Measurements from ENCODE around the gene TECPR2.

Gene TECPR2

GRCh38 chr14:102316338-102316742 is 46.4 kb upstream of the TECPR2 start:
- no peaks in the 10 kb centered on the region for H4K20me1 ChIP-seq (ENCODE audit: control insufficient read depth, insufficient read depth, low read depth, low read length)
- no peaks in the 10 kb centered on the region for H3K27me3 ChIP-seq (ENCODE audit: control insufficient read depth, low read length)
- TF ChIP-seq CTCF (IDR thresholded peaks at IDR 0.05; ENCODE audit: low read depth, low read length, poor library complexity, severe bottlenecking): no peak
- no peak for TF ChIP-seq EZH2phosphoT487 (IDR thresholded peaks at IDR 0.05; ENCODE audit: borderline replicate concordance, low read length)
- H3K9me3 ChIP-seq (ENCODE audit: control insufficient read depth, insufficient read depth, low read length): no peaks in the 10 kb centered on the region
- H3K9me2 ChIP-seq (replicated peaks; ENCODE audit: control insufficient read depth, low read length): no peaks in the 10 kb centered on the region
- H3K4me2 ChIP-seq (ENCODE audit: low read length): peak overlapping the region; percentile 93
- H3K4me3 ChIP-seq (ENCODE audit: low read length): peak overlapping the region; percentile 94
- H3K4me1 ChIP-seq (ENCODE audit: control insufficient read depth, low read length): peaks cover 49% of the 10 kb centered on the region
- H3K36me3 ChIP-seq (ENCODE audit: control insufficient read depth, low read length): peaks cover under 1% of the 10 kb centered on the region; the same call in 1 of the 2 replicates
- H3K79me2 ChIP-seq (ENCODE audit: control insufficient read depth, low read length): peaks cover 18% of the 10 kb centered on the region
- no peaks in the 10 kb centered on the region for H3F3A ChIP-seq (ENCODE audit: control insufficient read depth, insufficient read depth)
- H3K27ac ChIP-seq (ENCODE audit: low read depth, low read length): peak overlapping the region; percentile 56

- Histone ChIP-seq H3K9me3 (ENCODE audit: control insufficient read depth, insufficient read depth, low read length) (no peaks in the 10 kb centered on the region), H3K79me2 (ENCODE audit: control insufficient read depth, low read length) (peaks cover 22% of the 10 kb centered on the region), H3K27ac (ENCODE audit: low read depth, low read length) (peak overlapping the region; percentile 56), H3K9me2 (replicated peaks; ENCODE audit: control insufficient read depth, low read length) (no peaks in the 10 kb centered on the region), H3K36me3 (ENCODE audit: control insufficient read depth, low read length) (peaks cover 5% of the 10 kb centered on the region; the same call in 1 of the 2 replicates), H3K27me3 (ENCODE audit: control insufficient read depth, low read length) (no peaks in the 10 kb centered on the region), H3K4me1 (ENCODE audit: control insufficient read depth, low read length) (peaks cover 49% of the 10 kb centered on the region), H3F3A (ENCODE audit: control insufficient read depth, insufficient read depth) (no peaks in the 10 kb centered on the region), H4K20me1 (ENCODE audit: control insufficient read depth, insufficient read depth, low read depth, low read length) (no peaks in the 10 kb centered on the region), H3K4me2 (ENCODE audit: low read length) (peak overlapping the region; percentile 93), H3K4me3 (ENCODE audit: low read length) (peak overlapping the region; percentile 94)
- peak; percentile 64 for TF ChIP-seq CTCF (IDR thresholded peaks at IDR 0.05; ENCODE audit: low read depth, low read length, poor library complexity, severe bottlenecking)
- TF ChIP-seq EZH2phosphoT487 (IDR thresholded peaks at IDR 0.05; ENCODE audit: borderline replicate concordance, low read length): no peak
Observed at GRCh38 chr14:102316743-102317563, 45.8 kb upstream of the TECPR2 start.

- Histone ChIP-seq H4K20me1 (ENCODE audit: control insufficient read depth, insufficient read depth, low read depth, low read length) (no peaks in the 10 kb centered on the region), H3K36me3 (ENCODE audit: control insufficient read depth, low read length) (peaks cover 13% of the 10 kb centered on the region), H3K4me3 (ENCODE audit: low read length) (peak overlapping the region; percentile 94), H3K27ac (ENCODE audit: low read depth, low read length) (peak overlapping the region; percentile 56), H3K9me3 (ENCODE audit: control insufficient read depth, insufficient read depth, low read length) (no peaks in the 10 kb centered on the region), H3K4me2 (ENCODE audit: low read length) (peak overlapping the region; percentile 93), H3K9me2 (replicated peaks; ENCODE audit: control insufficient read depth, low read length) (no peaks in the 10 kb centered on the region), H3K4me1 (ENCODE audit: control insufficient read depth, low read length) (peaks cover 49% of the 10 kb centered on the region), H3K27me3 (ENCODE audit: control insufficient read depth, low read length) (no peaks in the 10 kb centered on the region), H3F3A (ENCODE audit: control insufficient read depth, insufficient read depth) (no peaks in the 10 kb centered on the region), H3K79me2 (ENCODE audit: control insufficient read depth, low read length) (peaks cover 22% of the 10 kb centered on the region)
- TF ChIP-seq EZH2phosphoT487 (IDR thresholded peaks at IDR 0.05; ENCODE audit: borderline replicate concordance, low read length) (no peak), CTCF (IDR thresholded peaks at IDR 0.05; ENCODE audit: low read depth, low read length, poor library complexity, severe bottlenecking) (peak; percentile 20)
Observed at GRCh38 chr14:102317564-102318248, 45.0 kb upstream of the TECPR2 start.

Data from DOHH2 (cell line).